T-helper 2 cell (primary cell): ENCODE data around the gene EFS.
"Not testable (repeated sequence)": the region's sequence is repeated elsewhere in the genome, so short reads cannot be mapped to it uniquely, and the experiment has no call there.

Experiments
- DNase-seq, 5 experiments: peaks; one replicate each; pipeline versions ENCODE4 v3.0.0 to v3.0.0-alpha.2; 2012 to 2022

The EFS gene

DNA sequence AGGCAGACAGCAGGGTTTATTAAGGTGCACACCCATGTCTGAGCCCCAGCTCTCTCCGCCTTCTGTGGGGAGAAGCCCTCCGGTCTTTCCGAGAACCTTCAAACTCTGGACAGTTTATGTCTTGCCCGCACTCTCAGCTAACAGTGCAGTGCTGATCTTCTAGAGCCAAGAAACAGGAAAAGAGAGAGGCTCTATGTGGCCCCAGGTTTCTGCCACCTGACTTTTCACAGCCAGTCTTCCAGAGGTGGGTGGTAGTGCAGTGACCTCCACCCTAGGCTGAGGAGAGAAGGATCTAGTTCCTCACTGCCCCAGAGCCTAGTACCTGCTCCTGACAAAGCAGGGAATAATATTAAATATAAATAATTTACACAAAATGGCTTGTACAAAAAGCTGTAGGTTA is 8.3 kb downstream of the EFS start:
- no peak for DNase-seq

DNA sequence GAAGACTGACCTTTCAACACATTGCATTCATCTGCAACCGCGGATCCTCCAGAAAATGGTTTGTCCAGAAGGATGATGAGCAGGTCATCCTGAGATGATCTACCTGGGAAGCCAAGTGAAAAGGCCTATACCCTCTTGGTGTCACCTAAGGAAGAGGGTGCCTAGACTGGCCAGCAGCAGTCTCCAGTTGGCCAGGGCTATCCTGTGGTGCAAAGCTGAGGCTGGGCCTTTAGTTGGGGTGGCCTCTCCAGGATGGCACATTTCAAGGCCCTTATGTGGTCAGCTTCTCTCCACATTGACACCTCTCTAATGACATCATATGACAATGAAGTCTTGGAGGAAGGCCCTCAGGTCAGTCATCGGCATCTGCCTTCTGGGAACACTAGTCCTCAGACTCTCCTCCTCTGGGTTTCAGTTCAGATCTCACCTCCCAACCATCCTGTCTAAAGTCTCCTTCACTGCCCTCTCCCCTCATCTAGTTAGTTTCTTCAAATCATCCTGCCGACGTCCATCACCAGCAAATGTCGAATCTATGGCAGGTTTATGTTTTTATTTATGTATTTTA is 9.0 kb downstream of the EFS start:
- no peak for DNase-seq

- DNase-seq, result no peak
Observed at GRCh38 chr14:23354990-23355389, 10.0 kb downstream of the EFS start.

GRCh38 chr14:23353433-23353780 is 11.6 kb downstream of the EFS start:
- DNase-seq, result no peak

- peak in 4 of 5 experiments; percentile 16 to 71 (median 38) for DNase-seq
Observed at GRCh38 chr14:23352506-23353432, 12.2 kb downstream of the EFS start, which contains the start of gene SLC22A17. Gene SLC22A17, minus strand, starts transcription at chr14:23352887.

- no peak for DNase-seq
Observed at GRCh38 chr14:23351681-23352505, 13.1 kb downstream of the EFS start.

DNA sequence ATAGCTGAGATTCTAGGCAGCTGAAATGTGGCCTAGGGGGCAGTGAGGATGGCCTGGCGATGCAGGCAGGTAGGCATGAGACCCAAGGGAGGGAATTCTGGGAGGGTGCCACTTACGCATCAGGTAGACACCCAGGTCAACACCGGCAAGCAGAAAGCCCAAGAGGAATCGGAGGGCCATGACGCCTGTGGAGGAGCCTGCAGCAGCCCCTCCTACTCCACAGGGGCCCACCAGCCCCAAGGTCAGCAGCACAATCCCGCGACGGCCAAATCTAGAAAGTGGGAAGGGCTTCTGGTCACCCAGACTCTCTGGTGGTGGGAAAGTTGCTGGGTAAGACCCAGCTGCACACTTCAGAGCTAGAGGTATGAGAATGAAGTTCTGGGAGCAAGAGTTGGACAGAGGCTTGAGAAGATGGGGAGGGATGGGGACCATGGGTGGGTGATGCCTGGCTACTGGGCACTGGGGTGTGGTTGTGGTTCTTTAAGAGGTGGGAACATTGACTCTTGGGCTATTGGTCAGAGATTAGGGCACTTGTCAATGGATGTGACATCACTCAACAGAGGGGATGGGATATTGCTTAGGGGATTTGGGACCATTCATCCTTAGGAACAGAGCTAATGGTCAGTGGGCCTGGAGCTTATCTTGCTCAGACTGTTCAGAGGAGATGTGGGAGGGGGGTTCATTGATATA is 15.7 kb downstream of the EFS start:
- DNase-seq, result no peak

GRCh38 chr14:23348297-23348655 is 16.7 kb downstream of the EFS start:
- DNase-seq, result no peak

GRCh38 chr14:23347406-23348296 is 17.3 kb downstream of the EFS start:
- DNase-seq, result no peak

DNA sequence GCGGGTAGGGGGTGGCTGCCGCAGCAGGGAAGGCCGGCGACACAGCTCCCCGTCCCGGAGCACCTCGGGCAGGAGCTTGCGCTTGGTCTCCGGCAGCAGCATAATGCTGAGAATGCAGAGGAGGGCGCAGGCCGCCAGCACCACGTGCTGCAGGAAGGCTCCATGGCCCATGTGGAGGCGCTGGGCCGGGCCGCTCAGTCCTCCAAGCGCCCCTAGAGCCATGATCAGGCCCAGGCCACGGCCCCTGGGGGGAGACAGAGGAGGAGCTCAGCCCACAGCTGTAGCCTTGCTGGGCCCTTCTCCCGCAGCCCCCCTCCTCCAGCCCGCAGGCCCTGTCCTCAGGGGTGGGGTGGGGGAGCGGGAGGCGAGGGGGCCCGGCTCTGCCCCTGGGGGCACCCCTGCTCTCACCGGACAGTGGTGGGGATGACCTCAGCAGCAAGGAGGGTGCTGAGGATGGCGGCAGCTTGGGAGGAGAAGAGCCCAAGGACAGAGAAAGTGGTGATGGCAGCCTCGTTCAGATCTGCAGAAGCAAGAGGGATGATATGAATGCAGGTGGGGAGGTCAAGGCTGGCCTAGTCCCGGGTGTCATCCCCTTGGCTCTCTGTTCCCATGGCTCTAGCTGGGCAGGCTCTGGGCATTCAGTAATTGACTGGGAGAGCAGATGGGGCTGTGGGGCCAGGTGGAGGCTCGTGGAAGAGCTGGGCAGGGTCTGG is 18.1 kb downstream of the EFS start:
- no peak for DNase-seq

DNA sequence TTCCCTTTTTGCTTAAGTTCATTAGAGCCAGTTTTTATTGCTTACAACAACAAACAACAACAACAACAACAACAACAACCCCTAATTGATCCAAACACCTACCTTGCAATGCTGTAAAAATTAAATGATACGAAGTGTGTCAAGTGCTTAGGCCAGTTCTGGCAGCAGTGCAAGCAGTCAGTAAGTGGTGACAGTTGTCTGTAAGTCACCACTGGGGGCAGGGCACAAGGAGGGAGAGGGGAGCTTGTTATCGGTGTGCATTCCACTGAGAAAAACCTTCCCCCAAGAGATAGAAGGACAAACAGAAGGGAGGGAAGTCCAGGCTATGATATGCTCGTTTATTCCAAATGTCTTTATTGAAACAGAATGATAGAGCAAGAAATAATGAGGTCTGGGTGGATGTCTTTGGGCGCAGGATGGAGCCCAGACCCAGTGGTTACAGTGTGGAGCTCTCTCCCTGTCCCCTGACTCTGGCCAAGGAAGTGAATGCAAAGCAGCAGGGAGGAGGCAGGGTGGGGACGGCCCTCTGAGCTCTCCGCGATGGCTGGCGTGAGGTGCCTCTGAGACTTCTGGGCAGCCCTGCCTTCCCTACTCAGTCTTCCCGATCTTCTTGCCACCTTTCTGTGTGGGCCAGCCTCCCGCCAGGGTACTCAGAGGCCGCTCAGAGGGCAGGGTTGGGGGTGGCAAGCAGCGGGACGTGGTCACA is 18.8 kb downstream of the EFS start:
- DNase-seq, result no peak

GRCh38 chr14:23344481-23344880 is 20.5 kb downstream of the EFS start:
- no peak for DNase-seq

- DNase-seq, result no peak
Observed at GRCh38 chr14:23339506-23340268, 25.3 kb downstream of the EFS start.

- no peak for DNase-seq
Observed at GRCh38 chr14:23335623-23336022, 29.3 kb downstream of the EFS start.

- DNase-seq, result peak in 4 of 5 experiments; percentile 38 to 66 (median 48)
Observed at GRCh38 chr14:23327947-23328744, 36.8 kb downstream of the EFS start.

- DNase-seq, result no peak
Observed at GRCh38 chr14:23326491-23327332, 38.3 kb downstream of the EFS start.

DNA sequence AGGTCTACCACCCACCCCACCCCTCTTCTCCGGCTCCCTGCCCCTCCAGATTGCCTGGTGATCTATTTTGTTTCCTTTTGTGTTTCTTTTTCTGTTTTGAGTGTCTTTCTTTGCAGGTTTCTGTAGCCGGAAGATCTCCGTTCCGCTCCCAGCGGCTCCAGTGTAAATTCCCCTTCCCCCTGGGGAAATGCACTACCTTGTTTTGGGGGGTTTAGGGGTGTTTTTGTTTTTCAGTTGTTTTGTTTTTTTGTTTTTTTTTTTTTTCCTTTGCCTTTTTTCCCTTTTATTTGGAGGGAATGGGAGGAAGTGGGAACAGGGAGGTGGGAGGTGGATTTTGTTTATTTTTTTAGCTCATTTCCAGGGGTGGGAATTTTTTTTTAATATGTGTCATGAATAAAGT is 39.2 kb downstream of the EFS start:
- not testable (repeated sequence) for DNase-seq

GRCh38 chr14:23324993-23325392 is 40.0 kb downstream of the EFS start:
- no peak for DNase-seq
